ENCODE measurements around the gene PCDH18. TPM values are rescaled to one million over a fixed set of nuclear protein-coding genes. Genes with fewer than 3 reads are reported as not detected.

The PCDH18 gene
- total and polyA plus RNA-seq, 11 donors: 1.4 to 14.5 (median 5.7) TPM

DNA sequence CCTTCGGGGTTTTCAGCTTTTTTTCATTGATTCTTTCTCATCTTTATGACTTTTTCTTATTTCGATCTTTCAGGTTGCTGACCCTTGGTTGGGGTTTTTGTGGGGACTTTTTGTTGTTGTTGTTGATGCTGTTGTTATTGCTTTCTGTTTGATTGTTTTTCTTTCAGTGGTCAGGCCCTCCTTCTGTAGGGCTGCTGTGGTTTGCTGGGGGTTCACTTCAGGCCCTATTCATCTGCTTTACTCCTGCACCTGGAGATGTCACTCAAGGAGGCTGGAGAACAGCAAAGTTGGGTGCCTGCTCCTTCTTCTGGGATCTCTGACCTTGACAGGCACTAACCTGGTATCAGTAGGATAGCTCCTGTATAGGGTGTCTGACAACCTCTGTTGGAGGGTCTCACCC lies 39.9 kb upstream of the PCDH18 start:
- no peak for ATAC-seq
- intact Hi-C loops (cut with DNase I): no loop called here
- Histone ChIP-seq H3K4me3 (no peak overlapping the region), H3K36me3 (no peaks in the 10 kb centered on the region), H3K27me3 (no peaks in the 10 kb centered on the region), H3K9me3 (peaks cover 0 to 4% (median 0%) of the 10 kb centered on the region in 12 donors), H3K27ac (no peak overlapping the region), H3K4me1 (no peaks in the 10 kb centered on the region)
- 85 to 94% (median 90%) methylated on average over 2 of the region's 2 CpGs for WGBS, 4 donors
- TF ChIP-seq POLR2A (IDR thresholded peaks at IDR 0.05): no peak
- TF ChIP-seq, protein P1, sequence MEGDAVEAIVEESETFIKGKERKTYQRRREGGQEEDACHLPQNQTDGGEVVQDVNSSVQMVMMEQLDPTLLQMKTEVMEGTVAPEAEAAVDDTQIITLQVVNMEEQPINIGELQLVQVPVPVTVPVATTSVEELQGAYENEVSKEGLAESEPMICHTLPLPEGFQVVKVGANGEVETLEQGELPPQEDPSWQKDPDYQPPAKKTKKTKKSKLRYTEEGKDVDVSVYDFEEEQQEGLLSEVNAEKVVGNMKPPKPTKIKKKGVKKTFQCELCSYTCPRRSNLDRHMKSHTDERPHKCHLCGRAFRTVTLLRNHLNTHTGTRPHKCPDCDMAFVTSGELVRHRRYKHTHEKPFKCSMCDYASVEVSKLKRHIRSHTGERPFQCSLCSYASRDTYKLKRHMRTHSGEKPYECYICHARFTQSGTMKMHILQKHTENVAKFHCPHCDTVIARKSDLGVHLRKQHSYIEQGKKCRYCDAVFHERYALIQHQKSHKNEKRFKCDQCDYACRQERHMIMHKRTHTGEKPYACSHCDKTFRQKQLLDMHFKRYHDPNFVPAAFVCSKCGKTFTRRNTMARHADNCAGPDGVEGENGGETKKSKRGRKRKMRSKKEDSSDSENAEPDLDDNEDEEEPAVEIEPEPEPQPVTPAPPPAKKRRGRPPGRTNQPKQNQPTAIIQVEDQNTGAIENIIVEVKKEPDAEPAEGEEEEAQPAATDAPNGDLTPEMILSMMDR (IDR thresholded peaks at IDR 0.05): no peak
- DNase-seq: no peak

DNA sequence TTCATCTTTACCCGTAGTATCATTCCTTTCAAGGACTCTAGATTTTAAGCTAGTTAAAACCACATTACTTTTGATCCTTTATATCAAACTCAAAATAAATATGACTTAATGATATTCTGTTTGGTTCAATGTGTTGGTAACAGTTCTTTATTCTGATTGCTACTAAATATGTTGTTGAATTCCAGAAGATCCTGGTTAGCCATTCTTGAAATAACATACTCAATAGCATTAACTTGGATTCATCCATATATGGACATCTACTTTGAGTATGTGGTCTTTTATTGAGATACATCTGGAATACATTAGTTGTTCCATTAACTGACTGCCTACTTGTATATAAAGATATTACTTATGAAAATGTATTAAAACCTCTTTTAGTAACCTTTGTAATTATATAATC lies 27.5 kb upstream of the PCDH18 start:
- DNase-seq (no peak), ATAC-seq (no peak)
- intact Hi-C loops (cut with DNase I): no loop called here
- Histone ChIP-seq H3K27ac (no peak overlapping the region), H3K36me3 (no peaks in the 10 kb centered on the region), H3K4me1 (no peaks in the 10 kb centered on the region), H3K4me3 (no peak overlapping the region), H3K9me3 (peaks cover 0 to 4% (median 0%) of the 10 kb centered on the region in 12 donors), H3K27me3 (no peaks in the 10 kb centered on the region)
- 85 to 93% (median 89%) methylated on average over 1 of the region's 1 CpG for WGBS, 4 donors
- no peak for TF ChIP-seq POLR2A (IDR thresholded peaks at IDR 0.05)
- TF ChIP-seq, protein P1 (IDR thresholded peaks at IDR 0.05): no peak

DNA sequence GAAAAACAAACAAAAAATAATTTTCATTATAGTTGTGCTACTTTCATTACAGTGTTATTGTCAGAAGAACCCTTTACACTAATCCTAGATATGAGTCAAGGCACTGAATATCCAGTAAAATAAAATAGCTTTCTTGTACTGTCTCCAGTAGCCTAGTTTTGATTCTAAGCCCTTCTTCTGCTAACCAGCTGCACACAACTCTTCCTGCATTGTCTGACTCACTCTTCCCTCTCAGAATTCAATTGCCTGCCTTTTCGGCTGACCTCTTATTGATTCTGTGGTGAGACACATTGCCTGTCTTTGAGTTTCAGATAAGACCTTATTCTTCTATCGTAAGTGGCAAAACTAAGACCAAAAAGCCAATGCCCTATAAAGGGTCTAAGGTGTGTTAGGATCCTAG lies 26.7 kb upstream of the PCDH18 start:
- Histone ChIP-seq H3K27ac (no peak overlapping the region), H3K36me3 (no peaks in the 10 kb centered on the region), H3K4me3 (no peak overlapping the region), H3K27me3 (no peaks in the 10 kb centered on the region), H3K4me1 (no peaks in the 10 kb centered on the region), H3K9me3 (peaks cover 0 to 4% (median 0%) of the 10 kb centered on the region in 12 donors)
- 59 to 70% (median 64%) methylated on average over 2 of the region's 2 CpGs for WGBS, 4 donors
- TF ChIP-seq, protein P1 (IDR thresholded peaks at IDR 0.05): no peak
- TF ChIP-seq POLR2A (IDR thresholded peaks at IDR 0.05): no peak
- intact Hi-C loops (cut with DNase I): no loop called here
- ATAC-seq (peak in 1 of 4 donors; percentile 66), DNase-seq (no peak)

DNA sequence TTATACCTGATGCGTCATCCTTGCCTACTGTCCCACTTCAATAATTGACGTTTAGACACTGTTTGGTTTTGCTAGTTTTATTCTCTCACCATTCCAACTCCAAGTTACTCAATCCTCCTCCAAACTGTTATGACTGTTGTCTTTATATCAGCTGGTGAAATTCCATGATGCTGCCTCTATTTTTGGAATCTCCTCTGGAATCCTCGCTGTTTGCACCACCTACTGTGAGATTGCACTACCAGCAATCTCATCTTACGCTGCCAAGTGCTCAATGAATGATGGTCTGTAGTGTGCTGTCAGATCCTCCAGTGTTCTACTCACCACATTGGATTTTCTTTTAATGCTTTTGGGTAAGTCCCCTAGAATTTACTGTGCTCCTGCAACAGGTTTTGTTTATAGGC lies 13.2 kb upstream of the PCDH18 start:
- WGBS, 4 donors: 39 to 48% (median 45%) methylated on average over 4 of the region's 4 CpGs
- Histone ChIP-seq H3K27me3 (no peaks in the 10 kb centered on the region), H3K4me3 (no peak overlapping the region), H3K4me1 (peaks cover 0 to 11% (median 0%) of the 10 kb centered on the region in 12 donors), H3K9me3 (no peaks in the 10 kb centered on the region), H3K27ac (peak overlapping the region in 1 of 12 donors; percentile 32), H3K36me3 (no peaks in the 10 kb centered on the region)
- intact Hi-C loops (cut with DNase I): no loop called here
- no peak for TF ChIP-seq POLR2A (IDR thresholded peaks at IDR 0.05)
- TF ChIP-seq, protein P1 (IDR thresholded peaks at IDR 0.05): peak in 4 of 12 donors; percentile 9 to 42 (median 30)
- DNase-seq (no peak), ATAC-seq (peak in 3 of 4 donors; percentile 53 to 81 (median 53))

Measured in heart left ventricle (tissue), 16 donors.